Effector CD4-positive, alpha-beta T cell (primary cell): Measurements from ENCODE around the gene CDKN2B-AS1.

ENCODE experiments used
- DNase-seq: peaks from one replicate; pipeline ENCODE4 v3.0.0-alpha.2; 2020

The CDKN2B-AS1 gene

GRCh38 chr9:22008384-22008716 is 13.8 kb downstream of the CDKN2B-AS1 start:
- no peak for DNase-seq

GRCh38 chr9:22008717-22009505 is 14.3 kb downstream of the CDKN2B-AS1 start, which contains the start of gene CDKN2B:
Gene CDKN2B (minus strand): TSS chr9:22009305. CDS start chr9:22008953, 352 bp downstream.
- peak; percentile 48 for DNase-seq

- no peak for DNase-seq
These were observed 14.9 kb downstream of the CDKN2B-AS1 start for GRCh38 chr9:22009506-22009867.

GRCh38 chr9:22010866-22011625 is 16.5 kb downstream of the CDKN2B-AS1 start:
- no peak for DNase-seq

GRCh38 chr9:22022396-22022795 is 27.8 kb downstream of the CDKN2B-AS1 start:
- DNase-seq = no peak

- DNase-seq = no peak
These were observed 32.1 kb downstream of the CDKN2B-AS1 start for GRCh38 chr9:22026696-22027095.

- no peak for DNase-seq
These were observed 33.8 kb downstream of the CDKN2B-AS1 start for GRCh38 chr9:22028394-22028793.

GRCh38 chr9:22029231-22029630 is 34.6 kb downstream of the CDKN2B-AS1 start:
- DNase-seq = no peak

- no peak for DNase-seq
These were observed 35.6 kb downstream of the CDKN2B-AS1 start for GRCh38 chr9:22030101-22030598.

GRCh38 chr9:22031655-22032411 is 37.2 kb downstream of the CDKN2B-AS1 start:
- no peak for DNase-seq

GRCh38 chr9:22033012-22033630 is 38.5 kb downstream of the CDKN2B-AS1 start:
- DNase-seq = no peak

- no peak for DNase-seq
These were observed 41.0 kb downstream of the CDKN2B-AS1 start for GRCh38 chr9:22035591-22036011.

GRCh38 chr9:22036866-22037626 is 42.5 kb downstream of the CDKN2B-AS1 start:
- no peak for DNase-seq

- DNase-seq = no peak
These were observed 43.5 kb downstream of the CDKN2B-AS1 start for GRCh38 chr9:22037954-22038690.

- DNase-seq = no peak
These were observed 44.7 kb downstream of the CDKN2B-AS1 start for GRCh38 chr9:22039258-22039657.

- no peak for DNase-seq
These were observed 46.2 kb downstream of the CDKN2B-AS1 start for GRCh38 chr9:22040760-22041159.

- DNase-seq = no peak
These were observed 46.8 kb downstream of the CDKN2B-AS1 start for GRCh38 chr9:22041344-22041743.

GRCh38 chr9:22041775-22042174 is 47.2 kb downstream of the CDKN2B-AS1 start:
- DNase-seq = no peak

- DNase-seq = no peak
These were observed 49.3 kb downstream of the CDKN2B-AS1 start for GRCh38 chr9:22043928-22044327.

- no peak for DNase-seq
These were observed 50.0 kb downstream of the CDKN2B-AS1 start for GRCh38 chr9:22044583-22044982.

- no peak for DNase-seq
These were observed 50.8 kb downstream of the CDKN2B-AS1 start for GRCh38 chr9:22045423-22045822.
